Large intestine (tissue), 3 donors: ENCODE measurements around the gene FGF11. TPM values are rescaled to one million over a fixed set of nuclear protein-coding genes. Genes with fewer than 3 reads are reported as not detected.
A peak's percentile ranks its signal among the peaks of the same experiment; 100 is the strongest.

Experiments used
- DNase-seq, 2 donors: peaks; one replicate each; pipeline versions ENCODE4 v3.0.0 to v3.0.0-alpha.2; 2013
- H3K27ac ChIP-seq: one replicate; pipeline ENCODE4 v1.5.1; 2013; ENCODE audit warnings: low read length
- H3K27me3 ChIP-seq: 2 replicates; pipeline ENCODE4 v1.6.1; 2013; ENCODE audit warnings: low read length; ENCODE audit not compliant: control insufficient read depth, insufficient read depth
- H3K36me3 ChIP-seq: 2 replicates; pipeline ENCODE4 v1.6.1; 2013; ENCODE audit warnings: low read length; ENCODE audit not compliant: control insufficient read depth, insufficient read depth
- H3K4me1 ChIP-seq: one replicate; pipeline ENCODE4 v1.6.1; 2013; ENCODE audit warnings: low read length; ENCODE audit not compliant: control insufficient read depth, insufficient read depth
- H3K4me3 ChIP-seq: one replicate; pipeline ENCODE4 v1.5.1; 2013; ENCODE audit warnings: low read length
- H3K9me3 ChIP-seq: one replicate; pipeline ENCODE4 v1.6.1; 2013; ENCODE audit warnings: mild to moderate bottlenecking, low read depth, low read length, moderate library complexity; ENCODE audit not compliant: control insufficient read depth
- WGBS: methylation state at CpG from one replicate; pipeline ENCODE4 v1.1.5; 2013; ENCODE audit warnings: low lambda C conversion rate; ENCODE audit not compliant: insufficient coverage; 5-methylcytosine and 5-hydroxymethylcytosine counted together
- polyA plus RNA-seq: library from polyadenylated mRNA; unstranded; fragments of 120-200 nt; gene quantifications from one replicate; pipeline ENCODE4 v1.2.1, GENCODE V29; 2013

FGF11 gene
- polyA plus RNA-seq, 1 donor, result 1.3 TPM

DNA sequence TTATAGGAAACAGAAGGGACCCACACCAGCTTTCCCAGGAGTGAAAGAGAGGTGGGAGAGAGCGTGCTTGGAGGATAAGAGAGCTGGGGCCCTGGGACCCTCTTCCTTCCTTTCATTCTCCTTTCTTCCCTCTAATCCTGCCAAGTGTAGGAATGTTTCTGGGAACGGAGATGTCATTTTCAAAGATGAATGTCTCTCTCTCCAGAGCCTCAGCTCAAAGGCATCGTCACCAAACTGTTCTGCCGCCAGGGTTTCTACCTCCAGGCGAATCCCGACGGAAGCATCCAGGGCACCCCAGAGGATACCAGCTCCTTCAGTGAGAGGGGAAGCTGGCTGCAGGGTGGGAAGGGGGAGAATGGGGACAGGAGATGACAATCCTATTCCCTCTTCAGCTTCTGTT is 2.0 kb downstream of the FGF11 start:
- no peak overlapping the region for H3K4me3 ChIP-seq
- no peak for DNase-seq
- H3K36me3 ChIP-seq, result no peaks in the 10 kb centered on the region
- H3K9me3 ChIP-seq, result peaks cover 3% of the 10 kb centered on the region
- peaks cover 79% of the 10 kb centered on the region for H3K27me3 ChIP-seq
- no CpG with 5 or more reads among the region's 7 CpGs for WGBS
- peaks cover 29% of the 10 kb centered on the region for H3K4me1 ChIP-seq
- H3K27ac ChIP-seq, result no peak overlapping the region

DNA sequence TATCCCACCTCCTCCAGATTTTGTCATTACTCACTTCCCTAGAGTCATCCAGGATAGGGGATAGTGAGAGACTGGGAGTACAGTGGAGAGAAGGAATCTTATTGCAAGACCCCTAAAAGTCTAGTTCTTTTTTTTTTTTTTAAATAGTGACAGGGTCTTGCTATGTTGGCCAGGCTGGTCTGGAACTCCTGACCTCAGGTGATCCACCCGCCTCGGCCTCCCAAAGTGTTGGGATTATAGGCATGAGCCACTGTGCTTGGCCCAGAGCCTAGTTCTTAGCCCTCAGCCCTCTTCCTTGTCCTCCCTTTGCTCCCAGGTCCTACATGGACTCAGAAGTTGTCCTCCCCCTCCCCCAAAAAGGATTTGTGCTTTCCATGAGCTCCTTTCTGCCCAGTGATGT is 2.8 kb downstream of the FGF11 start:
- WGBS, result no CpG with 5 or more reads among the region's 2 CpGs
- H3K27ac ChIP-seq, result no peak overlapping the region
- DNase-seq, result no peak
- H3K27me3 ChIP-seq, result peaks cover 85% of the 10 kb centered on the region
- no peak overlapping the region for H3K4me3 ChIP-seq
- H3K36me3 ChIP-seq, result no peaks in the 10 kb centered on the region
- peaks cover 28% of the 10 kb centered on the region for H3K4me1 ChIP-seq
- H3K9me3 ChIP-seq, result peaks cover 3% of the 10 kb centered on the region

DNA sequence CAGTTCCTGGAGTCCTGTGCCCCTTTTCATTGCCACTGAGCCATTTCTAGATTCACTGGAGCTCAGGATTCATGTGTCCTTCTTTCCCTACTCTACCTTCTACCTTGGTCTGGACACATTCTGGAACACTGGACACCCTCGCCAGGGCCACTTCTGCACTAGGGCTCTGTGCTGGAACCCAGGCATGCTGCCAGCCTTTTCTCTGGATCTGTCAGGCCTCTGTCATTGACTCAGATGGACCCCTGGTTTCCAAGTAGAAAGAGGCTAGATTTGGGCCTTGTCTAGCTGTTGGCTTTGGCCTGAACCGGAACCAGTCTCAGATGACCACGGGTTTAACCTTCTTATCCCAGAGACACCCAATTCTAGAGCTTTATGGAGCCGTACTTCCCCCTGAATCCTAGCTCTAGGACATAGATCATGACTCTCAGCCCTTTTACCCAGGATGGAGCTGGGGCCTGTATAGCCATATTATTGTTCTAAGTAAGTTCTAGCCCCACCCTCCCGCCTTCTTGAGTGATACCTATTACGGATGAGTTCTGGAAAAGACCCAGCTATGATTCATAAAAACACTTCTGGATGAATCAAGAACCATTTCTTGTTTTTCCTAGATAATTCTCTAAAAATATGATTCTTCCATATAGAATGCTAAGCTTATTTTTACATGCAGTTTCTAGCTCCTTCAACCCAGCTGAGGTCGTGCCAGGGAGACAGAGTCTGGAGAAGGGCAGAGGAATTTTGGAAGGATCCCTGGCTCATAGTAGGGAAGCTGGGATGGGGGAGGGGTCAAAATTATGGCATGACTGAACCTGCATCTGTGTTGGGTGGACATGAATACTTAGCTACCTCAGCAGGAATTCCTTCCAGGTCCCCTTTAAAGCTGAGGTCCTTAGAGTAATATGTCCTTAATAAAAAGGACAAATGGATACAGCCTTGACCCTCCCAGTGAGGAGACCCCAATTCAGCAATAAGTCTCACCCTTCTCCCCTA is 4.5 kb downstream of the FGF11 start:
- Histone ChIP-seq H3K27ac (no peak overlapping the region), H3K4me1 (peaks cover 20% of the 10 kb centered on the region), H3K9me3 (peaks cover 3% of the 10 kb centered on the region), H3K27me3 (peaks cover 83% of the 10 kb centered on the region), H3K4me3 (no peak overlapping the region), H3K36me3 (no peaks in the 10 kb centered on the region)
- DNase-seq, result no peak
- 100% methylated on average over 2 of the region's 7 CpGs for WGBS

DNA sequence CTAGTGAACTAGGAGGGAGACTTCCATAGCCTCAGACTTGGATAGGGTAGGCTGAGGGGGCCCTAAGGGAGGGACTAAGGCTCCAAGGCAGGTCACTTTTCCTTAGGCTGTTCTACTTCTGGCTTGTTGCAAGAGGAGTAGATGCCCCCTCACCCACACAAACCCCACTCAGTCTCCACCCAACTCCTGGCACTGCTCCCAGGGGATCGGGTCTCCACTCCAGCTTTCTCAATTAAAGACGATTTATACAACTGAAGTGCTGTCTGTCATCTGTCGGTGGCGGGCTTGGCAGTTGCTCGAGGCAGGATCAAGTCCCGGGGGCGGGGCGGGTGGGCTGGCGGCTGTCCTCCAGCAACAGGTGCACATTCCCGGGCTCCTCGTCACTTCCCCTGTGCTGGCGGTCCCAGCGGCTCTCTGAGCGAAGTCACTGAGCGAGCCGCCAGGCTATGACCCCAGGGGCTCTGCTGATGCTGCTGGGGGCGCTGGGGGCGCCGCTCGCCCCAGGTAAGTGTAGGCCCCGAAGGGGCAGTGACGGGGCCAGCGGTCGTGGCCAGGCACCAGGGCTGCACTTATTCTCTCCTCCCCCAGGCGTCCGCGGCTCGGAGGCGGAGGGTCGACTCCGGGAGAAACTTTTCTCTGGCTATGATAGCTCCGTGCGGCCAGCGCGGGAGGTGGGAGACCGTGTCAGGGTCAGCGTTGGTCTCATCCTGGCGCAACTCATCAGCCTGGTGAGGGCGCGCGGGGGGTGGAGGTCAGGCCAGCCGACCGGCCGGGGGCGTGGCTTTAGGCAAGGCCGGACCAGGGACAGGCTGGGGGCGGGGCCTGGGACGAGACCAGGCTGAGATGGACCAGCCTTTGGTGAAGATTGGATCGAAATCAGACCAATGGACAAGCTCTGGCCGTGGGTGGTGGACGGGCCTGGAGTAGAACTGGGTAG is 5.6 kb downstream of the FGF11 start, which contains the start of gene CHRNB1:
CHRNB1 (plus strand) TSS at position 380 of the 937 bp plus-strand sequence; CDS start at position 447, 67 bp downstream.
- peak; percentile 38 to 60 for DNase-seq
- peaks cover 17% of the 10 kb centered on the region for H3K4me1 ChIP-seq
- no CpG with 5 or more reads among the region's 51 CpGs for WGBS
- H3K27ac ChIP-seq, result no peak within 1 kb of the TSS
- H3K9me3 ChIP-seq, result peaks cover 3% of the 10 kb centered on the region
- peak within 1 kb of the TSS; percentile 44 for H3K4me3 ChIP-seq
- H3K27me3 ChIP-seq, result peaks cover 73% of the 10 kb centered on the region
- H3K36me3 ChIP-seq, result no peaks in the 10 kb centered on the region

DNA sequence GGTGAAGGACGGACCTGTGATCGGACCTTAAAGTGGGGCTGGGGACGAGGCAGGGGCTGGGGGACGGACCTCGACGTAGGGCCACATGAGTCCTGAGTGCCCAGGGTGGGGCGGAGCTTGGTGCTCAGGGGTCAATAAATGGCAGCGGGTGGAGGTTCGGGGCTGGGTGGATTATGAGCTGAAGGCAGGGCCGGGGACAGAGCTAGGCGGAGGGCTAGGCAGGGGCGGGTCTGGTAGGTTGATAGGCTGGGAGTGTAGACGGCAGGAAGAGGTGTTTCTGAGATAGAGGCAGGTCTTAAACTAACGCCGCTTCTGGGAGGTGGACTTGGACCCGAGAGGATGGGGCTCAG is 6.3 kb downstream of the FGF11 start:
- DNase-seq, result peak; percentile 72 to 79
- H3K27me3 ChIP-seq, result peaks cover 66% of the 10 kb centered on the region
- no CpG with 5 or more reads among the region's 16 CpGs for WGBS

DNA sequence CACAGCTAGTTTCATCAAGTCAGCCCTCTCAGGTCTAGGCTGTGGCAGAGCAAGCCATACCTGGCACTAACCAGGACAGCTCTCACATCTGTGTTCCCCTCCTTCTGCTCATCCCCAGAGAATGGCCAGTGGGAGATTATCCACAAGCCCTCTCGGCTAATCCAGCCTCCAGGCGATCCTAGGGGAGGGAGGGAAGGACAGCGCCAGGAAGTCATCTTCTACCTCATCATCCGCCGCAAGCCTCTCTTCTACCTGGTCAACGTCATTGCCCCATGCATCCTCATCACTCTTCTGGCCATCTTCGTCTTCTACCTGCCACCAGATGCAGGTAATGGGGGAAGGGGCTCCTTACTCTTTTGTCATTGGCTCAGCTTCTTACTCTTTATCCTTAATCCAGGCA is 9.1 kb downstream of the FGF11 start:
- no peak for DNase-seq
- peaks cover 8% of the 10 kb centered on the region for H3K4me1 ChIP-seq
- peaks cover 40% of the 10 kb centered on the region for H3K27me3 ChIP-seq
- no CpG with 5 or more reads among the region's 7 CpGs for WGBS
- H3K4me3 ChIP-seq, result no peak overlapping the region
- no peak overlapping the region for H3K27ac ChIP-seq
- H3K36me3 ChIP-seq, result no peaks in the 10 kb centered on the region
- peaks cover 3% of the 10 kb centered on the region for H3K9me3 ChIP-seq

More for the DNA sequence above, 6.3 kb downstream of the FGF11 start:
- peaks cover 3% of the 10 kb centered on the region for H3K9me3 ChIP-seq
- H3K27ac ChIP-seq, result no peak overlapping the region
- peaks cover 11% of the 10 kb centered on the region for H3K4me1 ChIP-seq
- no peaks in the 10 kb centered on the region for H3K36me3 ChIP-seq
- H3K4me3 ChIP-seq, result peak overlapping the region; percentile 44

DNA sequence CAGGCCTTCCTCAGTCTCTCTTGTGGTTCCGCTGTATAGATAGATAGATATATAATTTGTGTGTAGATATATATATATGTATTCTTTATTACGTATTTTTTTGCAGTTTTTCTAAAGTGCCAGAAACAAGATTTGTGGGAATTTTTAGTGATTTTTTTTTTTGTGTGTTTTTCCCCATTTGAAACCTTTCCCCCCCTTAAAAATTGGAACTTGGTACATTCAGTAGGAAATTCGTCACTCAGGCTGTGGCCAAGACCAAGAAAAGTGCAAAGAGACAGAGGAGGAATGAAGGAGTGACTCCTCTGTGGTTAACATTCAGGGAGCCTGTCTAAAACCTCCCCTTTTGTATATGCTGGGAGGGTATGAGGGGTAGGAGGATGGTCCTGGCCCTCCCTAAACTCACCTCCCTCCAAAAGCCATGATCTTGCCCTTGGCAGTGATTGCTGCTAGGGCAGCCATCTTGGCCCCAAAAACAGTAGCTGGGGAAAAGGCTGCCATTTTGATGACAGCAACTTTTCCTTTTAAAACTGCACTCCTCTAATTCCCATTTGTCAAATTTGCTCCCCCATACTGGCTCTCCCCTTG is 20.7 kb downstream of the FGF11 start:
- no peaks in the 10 kb centered on the region for H3K27me3 ChIP-seq
- 57% methylated on average over 1 of the region's 3 CpGs for WGBS
- no peak overlapping the region for H3K4me3 ChIP-seq
- H3K4me1 ChIP-seq, result peaks cover 7% of the 10 kb centered on the region
- no peaks in the 10 kb centered on the region for H3K9me3 ChIP-seq
- DNase-seq, result no peak
- peaks cover 36% of the 10 kb centered on the region for H3K36me3 ChIP-seq
- no peak overlapping the region for H3K27ac ChIP-seq

DNA sequence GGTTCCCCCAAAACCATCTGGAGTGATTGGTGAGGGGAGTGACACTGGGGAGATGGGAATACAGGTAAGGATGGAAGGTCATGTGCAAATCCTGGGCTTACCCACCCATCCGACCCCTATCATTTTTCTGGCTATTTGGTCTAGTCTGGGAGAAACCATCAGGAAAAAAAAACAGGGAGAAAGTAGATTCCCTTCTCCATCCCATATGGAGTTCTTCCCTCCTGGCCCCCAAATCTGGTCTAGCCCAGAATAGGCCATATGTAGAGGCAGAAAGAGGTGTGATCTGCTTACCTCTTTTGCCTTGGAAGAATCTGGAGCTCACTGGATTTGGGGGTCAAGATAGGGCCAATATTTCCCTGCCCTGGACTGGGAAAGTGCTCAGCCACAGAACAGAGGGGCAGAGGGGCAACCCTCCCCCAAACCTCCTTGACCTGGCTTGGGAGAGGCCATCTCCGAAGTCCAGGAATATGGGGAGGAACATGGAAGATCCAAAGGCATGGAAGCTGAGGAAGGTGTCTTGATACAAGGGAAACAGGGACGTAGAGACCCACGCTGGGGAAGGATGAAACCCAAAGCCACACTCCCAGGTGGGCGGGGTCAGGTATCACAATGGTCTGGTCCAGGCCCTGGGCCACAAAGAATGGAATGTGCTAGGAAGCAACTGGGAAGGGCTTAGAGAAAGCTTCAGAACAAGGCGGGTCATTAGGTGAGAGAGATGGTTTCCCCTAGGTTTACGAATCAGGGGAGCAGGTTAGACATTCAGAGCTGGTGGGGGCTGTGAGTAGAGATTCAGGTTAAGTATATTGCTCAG is 21.7 kb downstream of the FGF11 start:
- Histone ChIP-seq H3K27ac (no peak overlapping the region), H3K4me1 (peaks cover 6% of the 10 kb centered on the region), H3K9me3 (no peaks in the 10 kb centered on the region), H3K27me3 (no peaks in the 10 kb centered on the region), H3K4me3 (no peak overlapping the region), H3K36me3 (peaks cover 46% of the 10 kb centered on the region)
- WGBS, result no CpG with 5 or more reads among the region's 7 CpGs
- no peak for DNase-seq

DNA sequence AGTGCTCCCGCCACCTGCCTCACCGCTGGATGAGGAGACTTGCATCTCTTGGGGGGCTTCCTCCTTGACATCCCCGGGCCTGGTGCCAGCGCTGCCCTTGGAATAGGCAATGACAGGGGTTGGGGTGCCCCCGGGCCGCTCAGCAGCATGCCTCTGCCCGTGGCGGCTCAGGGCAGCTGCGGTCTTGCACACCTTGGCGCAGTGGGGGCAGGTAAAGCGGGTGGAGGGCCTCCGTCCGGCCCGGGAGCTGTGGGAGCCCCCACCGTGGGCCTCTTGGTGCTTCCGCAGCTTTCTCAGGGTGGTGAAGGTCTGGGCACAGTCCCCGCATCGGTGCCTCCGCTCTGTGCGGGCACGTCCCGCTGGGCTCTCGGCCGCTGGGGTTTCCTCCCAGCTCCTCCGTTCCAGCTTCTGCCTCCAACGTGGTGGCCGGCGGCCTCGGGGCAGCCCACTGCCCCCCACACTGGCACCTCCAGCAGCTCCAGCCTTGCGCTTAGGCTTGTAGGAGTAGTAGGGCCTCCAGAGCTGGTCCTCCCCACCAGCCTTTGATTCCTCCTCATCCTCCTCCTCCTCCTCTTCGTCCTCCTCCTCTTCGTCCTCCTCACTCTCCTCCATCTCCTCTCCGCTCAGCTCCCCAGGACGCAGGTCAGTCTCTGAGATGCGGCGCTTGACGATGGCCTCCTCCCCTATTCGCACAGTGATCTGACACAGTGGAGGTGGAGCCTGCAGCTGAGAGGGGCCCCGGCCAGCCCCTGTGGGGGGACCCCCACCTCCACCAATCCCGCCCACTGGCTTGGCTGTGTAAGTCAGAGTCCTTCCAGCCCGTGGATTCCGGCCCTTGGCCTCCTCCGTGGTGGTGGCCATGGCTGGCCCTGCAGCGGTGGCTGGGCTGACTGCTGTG is 23.4 kb downstream of the FGF11 start:
- 100% methylated on average over 1 of the region's 44 CpGs for WGBS
- no peaks in the 10 kb centered on the region for H3K27me3 ChIP-seq
- no peaks in the 10 kb centered on the region for H3K4me1 ChIP-seq
- no peak overlapping the region for H3K4me3 ChIP-seq
- H3K36me3 ChIP-seq, result peaks cover 62% of the 10 kb centered on the region
- H3K27ac ChIP-seq, result no peak overlapping the region
- H3K9me3 ChIP-seq, result no peaks in the 10 kb centered on the region
- DNase-seq, result no peak
